ENCODE measurements around the gene KIAA2012. TPM values are rescaled to one million over a fixed set of nuclear protein-coding genes. Genes with fewer than 3 reads are reported as not detected.

The KIAA2012 gene
- total and polyA plus RNA-seq, 2 donors (not counting 1 experiment from before 2014, with no cell fraction given) = not detected

- H3K79me2 ChIP-seq (ENCODE audit: control insufficient read depth, insufficient read depth, low read length) = no peaks in the 10 kb centered on the region
- no peak overlapping the region for H3K4me2 ChIP-seq (replicated peaks; ENCODE audit: low read depth, low read length, poor library complexity, severe bottlenecking)
- DNase-seq (no peak), ATAC-seq (ENCODE audit: low read depth) (no peak)
- H3K9me3 Mint-ChIP-seq (ENCODE audit: insufficient read depth) = peaks cover 2% of the 10 kb centered on the region
- peaks cover 51% of the 10 kb centered on the region for H3K27me3 Mint-ChIP-seq
- no peaks in the 10 kb centered on the region for H4K20me1 ChIP-seq (ENCODE audit: control insufficient read depth, insufficient read depth, low read length, poor library complexity, severe bottlenecking)
- ChIA-PET CTCF (no interaction called here), POLR2A (no interaction called here)
- no peak overlapping the region for H3K4me3 ChIP-seq (ENCODE audit: control extremely low read depth in 1 of 5, extremely low read depth in 1 of 5, insufficient read depth in 1 of 5, low read depth in 2 of 5, low read length in 4 of 5)
- peaks cover 0 to 2% (median 0%) of the 10 kb centered on the region in 3 donors for H3K9me3 ChIP-seq (ENCODE audit: control extremely low read depth in 1 of 3, control insufficient read depth in 2 of 3, insufficient read depth in 1 of 3, low read length in 2 of 3)
- H3K27ac Mint-ChIP-seq = no peak overlapping the region
- H2AFZ ChIP-seq (ENCODE audit: insufficient read depth, low read depth, low read length, poor library complexity, severe bottlenecking) = no peak overlapping the region
- H3K4me1 Mint-ChIP-seq = no peaks in the 10 kb centered on the region
- no peak for TF ChIP-seq EZH2 (IDR thresholded peaks at IDR 0.05; ENCODE audit: borderline replicate concordance, insufficient read depth, low read depth, low read length, poor library complexity, severe bottlenecking)
- peaks cover 0 to 17% (median 4%) of the 10 kb centered on the region in 4 experiments for H3K27me3 ChIP-seq (replicated peaks in 1 of 4; ENCODE audit: control extremely low read depth in 1 of 4, control insufficient read depth in 3 of 4, insufficient read depth in 4 of 4, low read length in 3 of 4)
- H3K27ac ChIP-seq (ENCODE audit: low read length in 2 of 2) = no peak overlapping the region
- WGBS (ENCODE audit: insufficient coverage) = 64% methylated on average over 1 of the region's 3 CpGs
- H3K36me3 ChIP-seq (replicated peaks in 1 of 2; ENCODE audit: control extremely low read depth in 1 of 2, control insufficient read depth in 1 of 2, extremely low read depth in 1 of 2, insufficient read depth in 2 of 2, low read length in 1 of 2) = no peaks in the 10 kb centered on the region
- no peak overlapping the region for H3K4me3 Mint-ChIP-seq
- intact Hi-C loops (cut with micrococcal nuclease) = no loop called here
- H3K4me1 ChIP-seq (ENCODE audit: control insufficient read depth in 2 of 2, insufficient read depth in 2 of 2, low read length in 2 of 2) = no peaks in the 10 kb centered on the region
- no peak overlapping the region for H3K9ac ChIP-seq (ENCODE audit: low read length)
These were observed 18.4 kb upstream of the KIAA2012 start for GRCh38 chr2:202054679-202055078.

DNA sequence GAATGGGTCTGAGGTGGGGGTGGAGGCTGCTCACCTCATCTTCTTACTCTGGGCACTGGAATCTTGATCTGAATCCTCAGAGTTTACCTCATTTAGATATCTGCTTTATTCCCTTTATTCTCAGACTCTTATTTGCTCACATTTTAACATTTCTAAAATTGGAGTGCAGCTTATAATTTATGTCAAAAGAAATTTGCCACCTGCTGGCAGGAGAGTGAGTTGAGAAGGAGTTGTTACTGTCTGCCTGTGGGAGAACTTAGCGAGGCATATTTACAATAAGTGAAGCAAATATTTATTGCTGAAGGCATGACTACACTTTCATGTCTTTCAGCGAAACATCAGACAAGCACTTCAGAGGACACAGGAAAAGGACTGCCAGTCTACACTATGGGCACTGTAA, 16.4 kb upstream of the KIAA2012 start:
- Histone ChIP-seq H3K4me1 (ENCODE audit: control insufficient read depth in 2 of 2, insufficient read depth in 2 of 2, low read length in 2 of 2) (no peaks in the 10 kb centered on the region), H2AFZ (ENCODE audit: insufficient read depth, low read depth, low read length, poor library complexity, severe bottlenecking) (no peak overlapping the region), H3K9ac (ENCODE audit: low read length) (no peak overlapping the region), H3K36me3 (replicated peaks in 1 of 2; ENCODE audit: control extremely low read depth in 1 of 2, control insufficient read depth in 1 of 2, extremely low read depth in 1 of 2, insufficient read depth in 2 of 2, low read length in 1 of 2) (no peaks in the 10 kb centered on the region), H3K4me2 (replicated peaks; ENCODE audit: low read depth, low read length, poor library complexity, severe bottlenecking) (no peak overlapping the region), H3K27me3 (replicated peaks in 1 of 4; ENCODE audit: control extremely low read depth in 1 of 4, control insufficient read depth in 3 of 4, insufficient read depth in 4 of 4, low read length in 3 of 4) (peaks cover 0 to 17% (median 4%) of the 10 kb centered on the region in 4 experiments), H4K20me1 (ENCODE audit: control insufficient read depth, insufficient read depth, low read length, poor library complexity, severe bottlenecking) (no peaks in the 10 kb centered on the region), H3K4me3 (ENCODE audit: control extremely low read depth in 1 of 5, extremely low read depth in 1 of 5, insufficient read depth in 1 of 5, low read depth in 2 of 5, low read length in 4 of 5) (no peak overlapping the region), H3K27ac (ENCODE audit: low read length in 2 of 2) (no peak overlapping the region), H3K79me2 (ENCODE audit: control insufficient read depth, insufficient read depth, low read length) (no peaks in the 10 kb centered on the region), H3K9me3 (ENCODE audit: control extremely low read depth in 1 of 3, control insufficient read depth in 2 of 3, insufficient read depth in 1 of 3, low read length in 2 of 3) (peaks cover 0 to 2% (median 0%) of the 10 kb centered on the region in 3 donors)
- Mint-ChIP-seq H3K27ac (no peak overlapping the region), H3K4me1 (no peaks in the 10 kb centered on the region), H3K27me3 (peaks cover 56% of the 10 kb centered on the region), H3K9me3 (ENCODE audit: insufficient read depth) (peaks cover 2% of the 10 kb centered on the region), H3K4me3 (no peak overlapping the region)
- WGBS (ENCODE audit: insufficient coverage) = no CpG with 5 or more reads among the region's 2 CpGs
- ATAC-seq (ENCODE audit: low read depth) = no peak
- DNase-seq = no peak
- TF ChIP-seq, protein P1, sequence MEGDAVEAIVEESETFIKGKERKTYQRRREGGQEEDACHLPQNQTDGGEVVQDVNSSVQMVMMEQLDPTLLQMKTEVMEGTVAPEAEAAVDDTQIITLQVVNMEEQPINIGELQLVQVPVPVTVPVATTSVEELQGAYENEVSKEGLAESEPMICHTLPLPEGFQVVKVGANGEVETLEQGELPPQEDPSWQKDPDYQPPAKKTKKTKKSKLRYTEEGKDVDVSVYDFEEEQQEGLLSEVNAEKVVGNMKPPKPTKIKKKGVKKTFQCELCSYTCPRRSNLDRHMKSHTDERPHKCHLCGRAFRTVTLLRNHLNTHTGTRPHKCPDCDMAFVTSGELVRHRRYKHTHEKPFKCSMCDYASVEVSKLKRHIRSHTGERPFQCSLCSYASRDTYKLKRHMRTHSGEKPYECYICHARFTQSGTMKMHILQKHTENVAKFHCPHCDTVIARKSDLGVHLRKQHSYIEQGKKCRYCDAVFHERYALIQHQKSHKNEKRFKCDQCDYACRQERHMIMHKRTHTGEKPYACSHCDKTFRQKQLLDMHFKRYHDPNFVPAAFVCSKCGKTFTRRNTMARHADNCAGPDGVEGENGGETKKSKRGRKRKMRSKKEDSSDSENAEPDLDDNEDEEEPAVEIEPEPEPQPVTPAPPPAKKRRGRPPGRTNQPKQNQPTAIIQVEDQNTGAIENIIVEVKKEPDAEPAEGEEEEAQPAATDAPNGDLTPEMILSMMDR (IDR thresholded peaks at IDR 0.05) = no peak
- no peak for TF ChIP-seq EZH2 (IDR thresholded peaks at IDR 0.05; ENCODE audit: borderline replicate concordance, insufficient read depth, low read depth, low read length, poor library complexity, severe bottlenecking)
- POLR2A ChIA-PET = no interaction called here
- CTCF ChIA-PET = interaction anchor here (1.2 to 1.7 kb wide), 2 partner anchors 15 to 196 kb away, joined by 4 to 7 read pairs; no protein-coding TSS in a partner anchor
- intact Hi-C loops (cut with micrococcal nuclease) = loop anchor here (1.0 kb wide), 1 partner anchor 196 kb away; no protein-coding TSS in a partner anchor

Data from B cell (primary cell).